Lung (tissue), 12 donors: ENCODE results near the gene SIL1. TPM values are rescaled to one million over a fixed set of nuclear protein-coding genes. Genes with fewer than 3 reads are reported as not detected.

Experiments
- ATAC-seq: fragments of 200-7000 bp; cut with Tn5 transposase; one replicate; pipeline ENCODE4 v1.9.1; 2020; ENCODE audit warnings: moderate number of reproducible peaks; ENCODE audit not compliant: insufficient read depth, low FRiP score
- DNase-seq, 3 donors: peaks; one replicate each; pipeline ENCODE4 v3.0.0-alpha.2; 2013 to 2017
- H3K27ac ChIP-seq, 2 donors: one replicate each; pipeline ENCODE4 v1.5.1; 2013; ENCODE audit warnings: mild to moderate bottlenecking in 2 of 2, moderate library complexity in 2 of 2, control low read depth in 1 of 2, inconsistent platforms in 1 of 2, low read depth in 1 of 2, low read length in 1 of 2
- H3K27me3 ChIP-seq, 3 donors: one replicate each; pipeline ENCODE4 v1.5.1; 2013; ENCODE audit warnings: low read length in 2 of 3; ENCODE audit not compliant: control insufficient read depth in 3 of 3, insufficient read depth in 3 of 3
- H3K36me3 ChIP-seq, 4 donors: one replicate each; pipeline ENCODE4 v1.5.1; 2013; ENCODE audit warnings: low read length in 4 of 4, mild to moderate bottlenecking in 1 of 4, moderate library complexity in 1 of 4; ENCODE audit not compliant: control insufficient read depth in 4 of 4, insufficient read depth in 4 of 4
- H3K4me1 ChIP-seq, 5 donors: one replicate each; pipeline ENCODE4 v1.5.1; 2013; ENCODE audit warnings: low read length in 5 of 5, mild to moderate bottlenecking in 2 of 5, moderate library complexity in 1 of 5; ENCODE audit not compliant: control insufficient read depth in 5 of 5, insufficient read depth in 5 of 5
- H3K4me3 ChIP-seq: one replicate; pipeline ENCODE4 v1.5.1; 2013; ENCODE audit warnings: mild to moderate bottlenecking, control low read depth, moderate library complexity
- H3K9ac ChIP-seq, 2 donors: one replicate each; pipeline ENCODE4 v1.5.1; 2013; ENCODE audit warnings: low read length in 2 of 2, control low read depth in 1 of 2; ENCODE audit not compliant: insufficient read depth in 1 of 2
- H3K9me3 ChIP-seq, 4 donors: one replicate each; pipeline ENCODE4 v1.5.1; 2013; ENCODE audit warnings: low read length in 3 of 4, mild to moderate bottlenecking in 1 of 4, moderate library complexity in 1 of 4; ENCODE audit not compliant: control insufficient read depth in 4 of 4, insufficient read depth in 3 of 4
- CTCF ChIP-seq: IDR thresholded peaks from 2 replicates; pipeline ENCODE4 v1.5.1; 2012; ENCODE audit warnings: mild to moderate bottlenecking; ENCODE audit errors: control extremely low read depth, extremely low read depth
- WGBS, 2 donors: extraction: QIAGEN DNeasy Blood & Tissue Kit; methylation state at CpG; one replicate each; pipeline ENCODE4 v1.1.7; 2013; 5-methylcytosine and 5-hydroxymethylcytosine counted together
- polyA plus RNA-seq, 2 donors: library from polyadenylated mRNA; stranded (reverse); fragments of 200-250 nt; gene quantifications; one replicate each; pipeline ENCODE4 v1.2.1, GENCODE V29; 2013
- total RNA-seq, 2 donors: library from RNA; depleted of rRNA in 1 of 2; stranded (reverse); fragments of >200 nt in 1 of 2; gene quantifications; one replicate each; pipeline ENCODE4 v1.2.1, GENCODE V29; 2014 to 2021
- donor health status: control.
- donor health status: control.
- donor health status: Bipolar disorder and iron deficiency.
- donor health status: healthy.
- donor health status: DM: yes; HTN: yes; CAD: no.

SIL1 gene
- total and polyA plus RNA-seq, 4 donors = 38.5 to 109 (median 78.4) TPM

DNA sequence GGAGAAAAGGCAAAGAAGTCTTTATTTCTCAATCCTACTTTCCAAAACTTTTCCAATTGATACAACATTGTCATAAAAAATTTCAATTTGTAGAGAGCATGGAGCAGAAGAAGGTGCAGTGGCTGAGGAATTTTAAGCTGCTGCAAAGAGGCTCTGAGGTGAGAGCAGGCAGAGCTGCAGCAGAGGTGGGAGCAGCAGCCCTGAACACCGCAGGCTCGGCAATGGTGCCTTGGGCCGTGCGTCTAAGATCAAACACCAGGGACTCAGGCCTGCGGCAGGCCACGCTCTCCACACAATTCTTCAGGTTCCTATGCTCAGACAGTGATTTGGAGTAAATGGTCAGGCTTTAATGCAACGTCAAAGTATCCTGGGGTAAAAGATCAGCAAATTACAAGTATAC is 46.3 kb downstream of the SIL1 start:
- Histone ChIP-seq H3K9ac (no peak overlapping the region), H3K4me1 (peaks cover 14 to 51% (median 39%) of the 10 kb centered on the region in 5 donors), H3K36me3 (no peaks in the 10 kb centered on the region), H3K27me3 (no peaks in the 10 kb centered on the region), H3K27ac (no peak overlapping the region), H3K9me3 (peaks cover 0 to 4% (median 0%) of the 10 kb centered on the region in 4 donors), H3K4me3 (no peak overlapping the region)
- no peak for ATAC-seq
- 92 to 95% methylated on average over 7 of the region's 7 CpGs for WGBS, 2 donors
- no peak for TF ChIP-seq CTCF
- DNase-seq = no peak

GRCh38 chr5:139150367-139150999 is 47.7 kb downstream of the SIL1 start:
- no peak overlapping the region for H3K4me3 ChIP-seq
- peak overlapping the region in 1 of 2 donors; percentile 80 for H3K27ac ChIP-seq
- no peaks in the 10 kb centered on the region for H3K9me3 ChIP-seq
- 64 to 68% methylated on average over 9 of the region's 9 CpGs for WGBS, 2 donors
- ATAC-seq (no peak), DNase-seq (no peak)
- TF ChIP-seq CTCF = no peak
- H3K27me3 ChIP-seq = no peaks in the 10 kb centered on the region
- H3K36me3 ChIP-seq = no peaks in the 10 kb centered on the region
- no peak overlapping the region for H3K9ac ChIP-seq
- H3K4me1 ChIP-seq = peaks cover 14 to 53% (median 39%) of the 10 kb centered on the region in 5 donors

GRCh38 chr5:139149477-139150199 is 48.5 kb downstream of the SIL1 start:
- H3K9ac ChIP-seq = peak overlapping the region in 1 of 2 donors; percentile 11
- 30 to 47% methylated on average over 3 of the region's 3 CpGs for WGBS, 2 donors
- peak in 2 of 3 donors; percentile 64 to 79 for DNase-seq
- no peaks in the 10 kb centered on the region for H3K27me3 ChIP-seq
- ATAC-seq = peak; percentile 59
- H3K27ac ChIP-seq = peak overlapping the region in 1 of 2 donors; percentile 80
- H3K4me1 ChIP-seq = peaks cover 14 to 53% (median 39%) of the 10 kb centered on the region in 5 donors
- no peaks in the 10 kb centered on the region for H3K9me3 ChIP-seq
- no peak for TF ChIP-seq CTCF
- H3K36me3 ChIP-seq = no peaks in the 10 kb centered on the region
- no peak overlapping the region for H3K4me3 ChIP-seq
